Astrocyte (in vitro differentiated cells and primary cell): ENCODE results near the gene TTC9C.
"Not testable (repeated sequence)": the region's sequence is repeated elsewhere in the genome, so short reads cannot be mapped to it uniquely, and the experiment has no call there.

Experiments used
- CTCF ChIP-seq: IDR thresholded peaks from 2 replicates; pipeline ENCODE4 v1.5.1; 2011; ENCODE audit warnings: low read depth, mild to moderate bottlenecking, inconsistent platforms, low read length, moderate library complexity; ENCODE audit not compliant: insufficient read depth
- EZH2 ChIP-seq: IDR thresholded peaks from 2 replicates; pipeline ENCODE4 v1.6.1; 2012; ENCODE audit warnings: mild to moderate bottlenecking, low read length, inconsistent platforms; ENCODE audit not compliant: insufficient read depth

- TF ChIP-seq CTCF, EZH2: not testable (repeated sequence)
Measured at GRCh38 chr11:62730076-62730475, 1.8 kb downstream of the TTC9C start.
